ENCODE data around the gene CREB5.
A peak's percentile ranks its signal among the peaks of the same experiment; 100 is the strongest.

CREB5 gene

DNA sequence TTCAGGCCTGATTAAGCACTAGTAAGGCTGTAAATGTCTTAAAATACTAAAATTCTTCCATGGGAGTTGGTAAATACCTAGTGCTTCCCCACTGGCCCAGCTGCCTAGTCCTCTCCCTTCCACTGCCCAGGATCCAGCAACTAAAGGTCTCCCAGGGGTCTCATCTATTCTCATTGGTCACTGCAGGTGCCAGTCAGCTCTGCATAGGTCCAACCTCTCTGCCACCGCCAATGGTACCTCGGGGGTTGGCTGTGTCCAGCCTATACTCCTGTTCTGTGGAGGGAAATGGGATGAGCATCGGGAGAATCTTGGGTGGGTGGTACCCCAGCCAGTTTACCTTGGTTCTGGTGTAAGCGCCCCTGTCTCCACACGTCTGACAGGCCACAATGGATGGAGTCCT lies 6.1 kb upstream of the CREB5 start:
- no peak for DNase-seq (ENCODE audit: low read depth, low spot score)

DNA sequence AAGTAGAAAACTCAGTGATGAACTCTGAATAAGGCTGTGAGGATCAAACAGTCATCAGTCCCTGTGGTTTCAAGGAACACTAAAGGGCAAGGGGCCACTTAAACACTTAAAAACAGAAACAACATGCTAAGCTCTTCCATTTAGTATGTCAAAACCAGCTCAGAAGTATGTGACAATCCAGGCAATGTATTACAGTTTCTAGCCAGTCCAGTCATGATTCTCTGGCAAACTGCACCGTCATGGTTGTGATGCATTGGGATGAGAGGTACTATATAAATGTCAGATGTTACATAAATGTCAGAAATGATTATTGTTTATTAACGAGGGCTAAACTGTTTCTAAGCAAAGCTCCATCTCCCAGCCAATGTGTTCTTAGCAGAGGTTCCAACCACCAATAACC lies 4.7 kb upstream of the CREB5 start:
- DNase-seq (ENCODE audit: low read depth, low spot score), result no peak

DNA sequence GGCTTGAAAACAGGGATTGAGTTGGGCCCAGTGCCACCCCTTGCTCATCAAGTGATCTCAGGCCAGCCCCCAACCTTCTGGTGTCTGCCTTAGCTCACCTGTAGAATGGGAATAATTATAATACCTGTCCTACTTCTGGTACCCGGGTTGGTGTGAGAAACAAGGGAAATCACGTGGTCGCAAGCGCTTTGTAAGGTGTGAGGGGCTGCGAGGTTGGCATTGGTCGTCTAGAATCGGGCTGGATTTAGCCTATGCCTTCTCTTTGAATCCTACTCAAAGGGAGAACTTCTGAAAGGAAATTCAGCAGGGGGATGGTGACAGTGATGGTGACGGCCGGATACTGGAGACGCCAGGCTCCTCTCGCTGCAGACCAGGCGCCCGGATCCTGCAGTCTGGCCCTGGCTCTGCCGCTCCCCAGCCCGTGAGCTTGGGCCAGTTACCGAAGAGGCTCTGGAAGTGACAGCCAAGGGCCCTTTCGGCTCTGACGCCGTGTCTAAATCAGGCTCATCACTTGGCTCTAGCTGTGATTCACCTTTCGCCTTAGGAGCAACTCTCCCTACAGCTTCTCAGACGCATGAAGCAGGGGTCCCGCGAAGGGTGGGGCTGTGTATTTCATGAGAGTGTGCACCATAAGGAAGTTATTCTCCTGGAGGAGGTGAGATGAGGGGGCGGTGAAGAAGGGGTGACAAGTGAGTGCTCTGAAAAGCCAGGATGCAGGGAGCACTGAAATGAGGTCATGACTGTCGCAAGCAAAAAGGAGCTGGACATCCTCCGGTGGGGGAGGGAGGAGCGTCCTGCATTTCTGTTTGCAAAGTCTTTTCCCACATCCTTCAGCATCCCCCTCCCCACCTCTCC lies 4.0 kb upstream of the CREB5 start:
- no peak for DNase-seq (ENCODE audit: low read depth, low spot score)

DNA sequence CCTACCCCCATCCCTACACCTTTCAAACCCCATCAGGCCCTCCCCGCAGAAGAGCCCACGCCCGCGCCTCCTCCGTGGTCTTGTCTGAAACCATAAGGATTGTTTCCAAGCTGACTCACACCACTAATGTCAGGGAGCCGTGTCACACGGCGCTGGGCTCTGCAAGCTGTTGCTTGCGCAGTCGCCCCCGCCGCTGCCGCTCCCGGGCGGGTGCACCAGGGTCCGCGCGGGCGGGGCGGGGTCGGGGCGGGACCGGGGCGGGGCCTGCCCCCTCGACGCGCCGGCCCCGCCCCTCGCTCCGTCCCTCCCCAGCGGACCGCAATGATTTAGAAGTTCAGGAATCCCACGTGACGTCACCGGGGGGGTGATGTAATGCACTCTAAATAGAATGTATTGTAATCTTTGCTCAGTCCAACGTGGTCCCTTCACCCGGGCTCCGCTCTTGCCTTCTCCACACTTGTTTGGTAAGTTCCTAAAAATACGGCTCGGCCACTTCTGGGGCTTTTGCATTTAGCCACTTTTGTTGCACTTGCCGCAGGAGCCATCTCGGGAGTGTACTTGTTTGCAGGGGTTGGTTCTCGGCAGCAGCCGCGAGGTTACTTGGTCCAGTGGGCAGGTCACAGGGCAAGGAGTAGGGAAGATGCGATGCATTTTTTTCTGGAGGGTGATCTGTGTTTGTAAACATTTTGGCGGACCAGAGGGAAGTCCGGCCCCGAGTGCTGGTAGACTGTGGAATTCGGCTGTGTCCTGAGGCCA lies 3.2 kb upstream of the CREB5 start:
- peak; percentile 71 for DNase-seq (ENCODE audit: low read depth, low spot score)

DNA sequence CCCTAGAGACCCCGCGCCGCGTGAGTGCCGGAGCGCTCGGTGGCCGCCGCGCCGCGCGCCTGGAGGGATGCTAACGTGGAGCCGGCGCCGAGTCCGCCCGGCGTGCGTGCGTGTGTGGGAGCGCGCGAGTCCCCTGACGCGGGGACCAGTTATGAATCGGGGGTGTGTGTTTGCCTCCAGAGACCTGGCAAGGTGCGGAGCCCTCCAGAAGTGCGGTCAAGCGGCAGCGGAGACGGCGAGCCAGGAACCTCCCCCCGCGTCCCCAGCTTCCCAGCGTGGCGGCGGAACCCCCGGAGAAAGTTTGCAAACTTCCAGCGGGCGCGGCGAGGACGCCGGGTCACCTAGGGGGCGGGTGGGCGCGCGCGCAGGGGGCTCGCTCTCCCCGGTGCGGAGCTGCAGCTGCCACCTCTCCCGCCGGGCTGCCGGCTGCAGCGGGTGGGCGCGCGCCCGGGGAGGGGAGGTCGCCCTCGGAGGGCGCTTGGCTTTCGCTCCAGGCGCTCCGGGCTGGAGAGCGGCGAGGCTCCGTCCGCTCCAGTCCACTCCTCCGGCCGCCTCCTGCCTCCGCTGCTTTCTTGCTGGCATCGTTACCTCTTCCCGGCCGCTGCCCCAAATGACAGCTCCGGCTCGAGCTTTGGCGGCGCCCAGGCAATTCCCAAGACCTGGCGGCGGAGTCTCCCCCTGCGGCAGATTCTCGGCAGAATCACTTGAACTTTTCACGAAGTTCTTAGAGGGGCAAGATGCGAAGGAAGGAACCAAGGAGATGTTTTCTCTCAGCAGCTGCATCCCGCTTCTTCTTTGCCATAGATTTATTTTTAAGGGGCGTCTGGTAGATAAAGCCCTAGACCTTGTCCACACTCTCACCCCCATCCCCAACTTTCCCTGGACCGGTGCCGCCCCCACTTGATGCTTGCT lies 2.3 kb upstream of the CREB5 start:
- no peak for DNase-seq (ENCODE audit: low read depth, low spot score)

DNA sequence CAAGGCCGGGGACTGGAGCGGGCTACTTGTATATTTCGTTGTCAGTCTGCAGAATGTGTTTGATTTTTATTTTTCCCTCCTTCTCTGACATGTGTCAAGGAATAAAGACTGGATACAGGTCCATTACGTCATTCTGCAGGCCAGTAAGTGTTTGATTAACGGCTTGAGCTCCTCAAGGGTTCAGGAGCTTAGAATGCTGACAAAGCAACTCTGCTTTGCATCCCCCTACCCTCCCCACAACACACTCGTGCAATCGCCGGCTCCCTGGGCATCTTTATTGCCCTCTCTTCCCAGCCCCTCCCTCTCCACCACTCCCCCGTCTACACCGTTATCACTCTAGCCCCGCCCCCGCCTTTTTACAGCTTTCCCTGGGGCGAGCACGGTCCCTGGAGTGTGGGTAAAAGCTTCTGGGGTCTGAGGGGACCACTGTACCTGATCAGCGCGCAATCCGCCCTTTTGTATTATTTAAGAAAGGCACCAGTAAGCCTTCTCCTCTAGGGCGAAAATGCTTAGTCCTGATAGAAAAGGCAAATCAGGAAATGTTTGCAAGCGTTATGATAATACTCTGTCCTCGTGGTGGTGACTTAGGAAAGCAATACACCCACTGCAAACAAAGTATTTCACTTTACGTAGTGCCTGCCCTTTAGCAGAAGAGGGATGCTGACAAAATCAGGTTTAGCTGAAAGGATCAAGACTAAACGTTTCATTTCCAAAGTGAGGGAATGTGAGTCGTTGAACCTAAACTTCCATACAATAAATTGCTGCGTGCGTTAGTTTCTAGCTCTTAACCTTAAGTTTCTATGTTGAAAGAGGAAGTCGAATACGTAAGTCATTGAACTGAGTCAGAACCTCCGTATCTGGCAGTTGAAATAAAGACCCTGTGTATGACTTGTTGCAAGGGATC lies 1.4 kb upstream of the CREB5 start:
- no peak for DNase-seq (ENCODE audit: low read depth, low spot score)

DNA sequence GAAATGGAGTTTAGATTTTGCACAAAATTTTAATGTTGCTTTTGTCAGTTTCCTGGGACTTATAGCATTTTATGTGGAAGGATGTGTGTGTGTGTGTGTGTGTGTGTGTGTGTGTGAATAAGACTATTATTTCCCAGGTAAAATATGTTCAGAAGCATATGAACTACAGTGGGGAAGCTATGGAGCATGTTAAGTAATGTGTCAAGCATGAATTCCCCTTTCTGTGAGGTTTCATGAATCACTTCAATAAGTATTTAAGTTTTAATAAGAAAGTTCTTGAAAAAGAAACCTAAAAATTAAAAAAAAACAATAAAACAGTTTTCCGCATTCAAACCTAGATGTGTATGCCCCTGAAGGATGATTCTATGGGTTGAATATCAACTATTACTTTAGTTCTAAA lies 693 bp downstream of the CREB5 start:
- DNase-seq (ENCODE audit: low read depth, low spot score), result no peak

DNA sequence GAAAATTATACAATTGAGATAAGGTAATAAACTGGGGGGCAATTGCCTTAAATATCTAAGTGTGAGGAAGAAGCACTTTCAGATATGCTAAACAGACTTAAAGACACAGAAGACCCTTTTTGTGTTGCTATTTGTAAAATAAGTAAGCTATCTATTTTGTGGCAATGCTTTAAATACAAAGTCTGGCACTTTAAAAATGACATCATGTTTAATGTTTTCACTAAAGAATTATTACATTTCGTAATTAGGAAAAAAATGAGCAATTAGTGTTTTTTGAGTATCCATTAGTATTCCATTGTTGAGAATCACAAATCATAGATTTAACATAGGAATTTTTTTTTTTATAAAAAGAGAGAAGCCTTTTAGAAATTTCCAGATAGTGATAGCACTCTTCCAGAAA lies 2.1 kb downstream of the CREB5 start:
- DNase-seq (ENCODE audit: low read depth, low spot score), result no peak

DNA sequence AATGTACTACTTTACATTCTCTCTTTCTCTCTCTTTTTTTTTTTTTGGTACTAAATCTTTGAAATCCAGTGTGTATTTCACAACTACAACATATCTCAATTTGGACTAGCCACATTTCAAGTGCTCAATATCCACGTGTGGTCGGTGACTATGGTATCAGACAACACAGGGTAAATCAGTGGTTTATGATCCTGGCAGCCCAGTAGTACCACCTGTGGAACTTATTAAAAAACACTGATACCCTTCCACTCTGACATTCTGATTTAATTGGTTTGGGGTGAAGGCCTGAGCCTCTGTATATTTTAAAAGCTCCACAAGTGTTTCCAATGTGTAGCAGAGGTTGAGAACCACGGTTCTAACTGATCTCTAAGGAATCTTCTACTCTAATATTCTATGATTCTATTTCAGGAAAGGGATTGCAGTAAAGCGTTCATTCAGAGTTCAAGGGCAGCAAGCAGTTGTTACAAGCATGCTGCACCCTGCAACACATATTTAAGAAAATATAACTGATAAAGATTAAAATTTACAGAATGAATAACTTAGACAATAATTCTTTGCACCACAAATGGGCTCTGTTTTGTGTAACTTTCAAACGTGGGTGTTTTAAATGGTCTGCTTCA lies 5.1 kb downstream of the CREB5 start:
- no peak for DNase-seq (ENCODE audit: low read depth, low spot score)

DNA sequence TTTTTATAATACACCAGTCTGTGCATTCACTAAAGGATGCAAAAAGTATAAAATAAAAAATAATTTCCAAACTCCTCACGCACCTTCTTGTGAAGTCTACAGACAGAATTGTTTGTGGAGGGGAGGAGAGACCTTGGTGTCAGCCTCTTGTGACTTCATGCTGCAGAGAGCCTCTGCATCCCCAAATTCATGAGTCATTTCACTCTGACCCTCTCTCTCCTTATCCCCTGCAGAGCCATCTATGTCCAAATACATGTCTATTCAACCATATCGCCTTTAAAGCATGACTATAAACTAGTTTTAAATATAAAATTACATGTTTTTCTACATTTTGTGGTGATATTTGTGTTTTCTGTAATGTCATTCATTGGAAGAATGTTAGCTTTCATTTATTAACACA lies 6.0 kb downstream of the CREB5 start:
- no peak for DNase-seq (ENCODE audit: low read depth, low spot score)

DNA sequence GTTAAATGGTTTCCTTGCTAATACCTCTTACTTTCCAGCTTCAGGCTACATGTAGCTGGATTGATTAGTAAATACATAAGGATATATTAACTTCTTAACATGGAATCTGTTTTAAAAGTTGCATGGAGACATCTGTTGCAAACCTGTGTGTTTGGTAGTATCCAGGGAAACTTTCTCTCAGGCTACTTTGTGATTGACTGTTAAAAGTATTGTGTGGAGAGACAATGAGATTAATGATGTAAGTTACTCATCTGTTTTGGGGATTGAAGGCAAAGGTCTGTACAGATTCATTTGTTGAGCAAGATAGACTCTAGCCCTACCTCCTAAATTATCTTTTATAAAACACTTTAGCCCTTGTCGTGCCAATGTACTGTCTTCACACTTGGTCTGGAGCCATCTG lies 6.6 kb downstream of the CREB5 start:
- DNase-seq (ENCODE audit: low read depth, low spot score), result no peak

DNA sequence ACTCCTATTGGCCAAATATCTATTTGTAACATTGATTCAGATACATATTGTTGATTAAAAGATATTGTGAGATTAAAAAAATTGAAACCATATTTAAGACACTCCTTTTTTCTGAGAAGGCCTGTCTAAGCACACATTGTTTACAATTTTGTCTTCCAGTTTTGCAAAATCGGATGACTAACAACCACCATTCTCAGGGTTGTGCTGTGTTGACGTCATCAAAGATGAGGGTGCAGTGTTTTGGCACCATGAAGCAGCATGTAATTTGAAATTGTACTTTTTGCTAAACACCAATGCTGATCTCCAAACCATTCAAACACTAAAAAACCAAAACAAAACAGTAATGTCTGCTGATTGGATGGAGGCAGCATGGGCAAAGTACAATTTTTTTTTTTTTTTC lies 7.4 kb downstream of the CREB5 start:
- DNase-seq (ENCODE audit: low read depth, low spot score), result no peak

DNA sequence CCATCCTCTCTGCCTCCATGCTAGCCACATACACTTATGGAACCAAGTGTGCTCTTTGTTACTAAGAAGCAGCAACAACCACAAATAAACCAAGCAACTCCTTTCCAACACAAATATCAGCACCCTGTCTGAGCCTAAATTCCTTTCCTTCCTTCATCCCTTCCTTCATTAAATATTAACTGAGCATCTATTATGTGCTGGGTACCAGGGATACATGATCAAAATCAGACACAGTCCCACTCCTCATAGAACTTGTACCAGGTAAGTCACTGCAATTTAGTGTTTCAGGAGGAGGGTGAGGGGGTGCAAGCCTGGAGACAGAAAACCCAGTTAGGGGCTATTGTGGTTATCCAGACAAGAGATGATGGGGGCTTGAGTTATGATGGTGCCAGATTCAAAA lies 10.8 kb downstream of the CREB5 start:
- DNase-seq (ENCODE audit: low read depth, low spot score), result no peak

DNA sequence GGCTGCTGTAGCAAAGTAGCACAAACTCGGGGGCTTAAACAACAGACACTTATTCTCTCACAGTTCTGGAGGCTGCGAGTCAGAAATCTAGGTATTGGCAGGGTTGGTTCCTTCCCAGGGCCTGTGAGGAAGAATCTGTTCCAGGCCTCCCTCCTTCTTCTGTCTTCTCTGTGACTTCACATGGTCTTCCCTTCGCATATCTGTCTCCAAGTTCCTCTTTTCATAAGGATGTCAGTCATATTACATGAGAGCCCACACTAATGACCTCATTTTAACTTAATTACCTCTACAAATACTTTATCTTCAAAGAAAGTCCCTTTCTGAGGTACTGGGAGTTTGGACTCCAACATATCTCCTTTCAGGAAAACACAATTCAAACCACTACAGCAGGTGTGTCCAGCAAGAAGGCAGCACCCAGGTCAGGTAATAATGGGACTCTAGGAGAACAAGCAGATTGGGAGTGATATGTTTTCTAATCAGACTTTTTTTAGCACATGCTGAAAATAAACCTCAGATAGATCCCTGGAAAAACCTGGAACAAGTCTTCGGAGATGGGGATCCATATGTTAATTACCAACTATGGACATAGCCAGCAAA lies 11.7 kb downstream of the CREB5 start:
- no peak for DNase-seq (ENCODE audit: low read depth, low spot score)

DNA sequence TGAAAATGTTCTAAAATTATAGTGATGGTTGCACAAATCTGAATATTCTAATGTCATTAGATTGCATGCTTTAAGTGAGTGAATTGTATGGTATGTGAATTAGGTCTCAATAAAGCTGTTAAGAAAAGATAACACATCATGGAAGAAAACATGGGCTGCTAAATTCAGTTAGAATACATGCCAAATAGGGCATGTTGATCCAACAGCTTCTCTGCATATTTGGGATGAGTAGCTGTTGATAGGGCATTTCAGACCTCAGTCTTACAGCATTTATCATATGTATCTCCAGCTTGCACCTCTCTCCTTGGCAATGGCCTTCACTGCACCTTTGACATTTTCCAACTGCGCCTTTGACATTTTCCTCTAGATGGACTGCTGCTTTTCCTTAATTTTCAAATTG lies 13.2 kb downstream of the CREB5 start:
- DNase-seq (ENCODE audit: low read depth, low spot score), result no peak

DNA sequence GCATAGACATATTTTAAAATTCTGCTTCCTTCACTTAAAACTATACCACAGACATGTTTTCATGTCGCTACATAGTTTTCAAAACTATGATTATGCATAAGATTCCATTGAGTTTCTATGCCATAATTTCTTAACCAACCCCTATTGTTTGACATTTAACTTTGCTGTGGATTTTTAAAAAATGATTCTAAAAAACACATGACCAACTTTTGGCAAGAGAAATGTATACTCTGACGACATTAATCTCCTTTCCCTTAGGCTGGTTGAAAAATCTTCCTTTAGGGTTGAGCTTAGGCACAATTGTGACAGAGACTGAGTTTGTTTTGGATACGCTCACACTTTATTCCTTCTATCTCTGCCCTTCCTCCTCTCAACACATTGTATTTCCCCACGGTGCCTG lies 14.9 kb downstream of the CREB5 start:
- DNase-seq (ENCODE audit: low read depth, low spot score), result no peak

DNA sequence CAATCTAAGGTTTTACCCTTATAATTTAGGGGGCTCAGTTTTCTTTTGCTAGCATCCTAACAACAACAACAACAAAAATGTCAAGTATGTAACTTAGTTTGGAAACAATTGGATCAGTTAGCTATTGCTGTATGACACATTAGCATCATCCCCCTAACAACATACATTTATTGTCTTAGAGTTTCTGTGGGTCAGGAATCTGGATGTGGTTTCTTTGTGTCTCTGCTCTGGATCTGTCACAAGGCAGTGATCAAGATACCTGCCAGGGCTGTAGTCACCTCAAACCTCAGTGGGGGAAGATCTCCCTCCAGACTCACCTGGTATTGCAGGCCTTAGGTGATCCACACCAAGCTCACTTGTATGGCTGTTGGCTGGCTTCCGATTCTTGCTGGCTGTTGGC lies 18.3 kb downstream of the CREB5 start:
- no peak for DNase-seq (ENCODE audit: low read depth, low spot score)

DNA sequence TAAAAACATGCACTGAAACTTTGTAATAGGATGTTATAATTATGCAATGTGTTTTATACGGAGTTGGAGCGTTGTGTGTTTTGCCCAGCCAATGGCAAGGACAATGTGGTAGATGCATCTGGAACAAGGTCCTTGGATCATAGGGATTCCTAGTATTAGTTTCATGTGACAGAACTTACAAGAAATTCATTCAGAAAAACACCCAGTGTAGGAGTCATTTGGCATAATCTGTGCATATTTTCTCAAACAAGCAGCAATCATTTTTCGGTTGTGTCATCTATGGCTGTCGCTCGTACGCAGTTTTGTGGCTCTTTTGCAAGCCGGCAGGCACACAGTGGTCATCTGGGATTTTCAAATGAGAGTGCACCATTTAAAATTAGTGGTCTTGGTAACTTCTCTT lies 19.8 kb downstream of the CREB5 start:
- no peak for DNase-seq (ENCODE audit: low read depth, low spot score)

DNA sequence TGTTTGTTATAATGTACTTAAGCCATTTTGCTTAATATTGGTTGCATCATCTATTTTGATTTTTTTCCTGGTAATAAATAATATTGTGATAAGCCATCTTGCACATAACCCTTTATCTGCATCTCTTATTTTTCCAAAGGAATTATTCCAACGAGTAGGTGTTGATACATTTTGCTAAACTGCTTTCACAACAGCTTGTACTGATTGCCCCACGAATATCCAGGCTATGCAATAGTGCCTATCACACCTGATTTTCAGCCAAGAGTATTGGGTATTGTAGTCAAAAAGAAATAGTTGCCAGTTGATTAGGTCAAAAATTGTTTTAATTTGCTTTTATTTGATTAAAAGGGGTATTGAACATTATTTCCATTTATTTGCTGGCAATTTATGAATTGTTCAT lies 20.7 kb downstream of the CREB5 start:
- no peak for DNase-seq (ENCODE audit: low read depth, low spot score)

DNA sequence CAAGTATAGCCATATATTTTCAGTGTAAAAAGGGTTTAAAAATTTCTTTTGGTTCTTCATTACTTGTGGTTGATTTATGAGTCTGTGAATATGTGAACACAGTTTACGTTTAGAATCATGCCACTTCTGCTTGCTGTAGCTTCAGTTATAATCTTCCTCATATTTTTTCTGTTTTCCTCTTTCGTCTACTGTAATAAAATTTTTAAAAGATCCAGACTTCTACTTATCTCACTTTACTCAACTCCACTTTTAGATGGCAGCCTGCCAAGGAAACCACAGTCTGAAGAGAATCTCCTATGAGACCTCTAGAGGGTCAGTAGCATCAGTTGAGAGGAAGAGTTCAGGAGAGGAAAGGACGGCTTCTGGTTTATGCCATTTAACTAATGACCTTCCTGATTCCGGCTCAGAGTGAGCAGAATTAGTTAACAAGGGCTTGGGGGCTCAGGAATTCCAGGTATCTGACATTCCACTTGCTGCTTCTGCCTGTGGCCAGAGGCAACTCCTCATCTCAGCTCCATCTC lies 21.4 kb downstream of the CREB5 start:
- no peak for DNase-seq (ENCODE audit: low read depth, low spot score)

Data from brain pericyte (primary cell).